Stimulated activated CD4-positive, alpha-beta T cell treated with anti-CD3 and anti-CD28 coated beads, Interleukin-4, amount 100 ng/mL, for 24 hours (primary cell): ENCODE results near the gene FAM117A.

Experiments
- DNase-seq: peaks from one replicate; pipeline ENCODE4 v3.0.0-alpha.2; 2020

Gene FAM117A

GRCh38 chr17:49763735-49764558 is at the start of gene FAM117A:
FAM117A (minus strand) TSS chr17:49764131; CDS start chr17:49764087, 44 bp downstream.
- DNase-seq = peak; percentile 97

GRCh38 chr17:49809056-49809455 is 45.1 kb upstream of the FAM117A start:
- no peak for DNase-seq

- DNase-seq = no peak
Measured at GRCh38 chr17:49798738-49799137, 34.8 kb upstream of the FAM117A start.

- DNase-seq = no peak
Measured at GRCh38 chr17:49798182-49798581, 34.3 kb upstream of the FAM117A start.

- DNase-seq = no peak
Measured at GRCh38 chr17:49795372-49795771, 31.4 kb upstream of the FAM117A start.

- DNase-seq = no peak
Measured at GRCh38 chr17:49793309-49793708, 29.4 kb upstream of the FAM117A start.

GRCh38 chr17:49789243-49789578 is 25.3 kb upstream of the FAM117A start:
- no peak for DNase-seq

GRCh38 chr17:49788478-49789242 is 24.7 kb upstream of the FAM117A start, which contains the start of gene KAT7:
KAT7 (plus strand) TSS chr17:49788681; CDS start chr17:49788835, 154 bp downstream.
- peak; percentile 99 for DNase-seq

- DNase-seq = no peak
Measured at GRCh38 chr17:49787884-49788477, 24.1 kb upstream of the FAM117A start.

- no peak for DNase-seq
Measured at GRCh38 chr17:49784636-49785035, 20.7 kb upstream of the FAM117A start.

- DNase-seq = no peak
Measured at GRCh38 chr17:49783791-49784190, 19.9 kb upstream of the FAM117A start.

GRCh38 chr17:49783071-49783715 is 19.3 kb upstream of the FAM117A start:
- no peak for DNase-seq

- peak; percentile 27 for DNase-seq
Measured at GRCh38 chr17:49779739-49780231, 15.9 kb upstream of the FAM117A start.

GRCh38 chr17:49779156-49779738 is 15.3 kb upstream of the FAM117A start:
- no peak for DNase-seq

GRCh38 chr17:49777563-49777962 is 13.6 kb upstream of the FAM117A start:
- no peak for DNase-seq

GRCh38 chr17:49776551-49777300 is 12.8 kb upstream of the FAM117A start:
- no peak for DNase-seq

- DNase-seq = no peak
Measured at GRCh38 chr17:49775546-49776260, 11.8 kb upstream of the FAM117A start.

- no peak for DNase-seq
Measured at GRCh38 chr17:49766918-49767530, 3.1 kb upstream of the FAM117A start.

- no peak for DNase-seq
Measured at GRCh38 chr17:49764559-49765180, 739 bp upstream of the FAM117A start.
